Endometrial microvascular endothelial cells (primary cell): ENCODE results near the gene ARFRP1. TPM values are rescaled to one million over a fixed set of nuclear protein-coding genes. Genes with fewer than 3 reads are reported as not detected.
"Not testable (repeated sequence)": the region's sequence is repeated elsewhere in the genome, so short reads cannot be mapped to it uniquely, and the experiment has no call there.

Experiments used
- in situ Hi-C: cut with HindIII; loops from 2 replicates; pipeline ENCODE4 v1.10.0; 2017; ENCODE audit warnings: low sequenced_read_pairs, low pct_unique_long_range_greater_than_20kb; ENCODE audit errors: inconsistent ontology term
- total RNA-seq: library from RNA; depleted of rRNA; stranded (reverse); fragments of >200 nt; gene quantifications from one replicate; pipeline ENCODE4 v1.2.3, GENCODE V29; 2015; ENCODE audit errors: inconsistent ontology term

The ARFRP1 gene
- total RNA-seq, 1 donor from 2014 or later, result 55.7 TPM

- in situ Hi-C loops, result no loop called here
Measured at GRCh38 chr20:63685269-63686026, 22.3 kb downstream of the ARFRP1 start.

GRCh38 chr20:63682384-63683139 is 25.2 kb downstream of the ARFRP1 start:
- in situ Hi-C loops, result no loop called here

GRCh38 chr20:63681609-63682142 is 26.1 kb downstream of the ARFRP1 start:
- in situ Hi-C loops, result no loop called here

GRCh38 chr20:63680857-63681608 is 26.7 kb downstream of the ARFRP1 start:
- in situ Hi-C loops, result no loop called here

- in situ Hi-C loops, result no loop called here
Measured at GRCh38 chr20:63680427-63680826, 27.3 kb downstream of the ARFRP1 start.

DNA sequence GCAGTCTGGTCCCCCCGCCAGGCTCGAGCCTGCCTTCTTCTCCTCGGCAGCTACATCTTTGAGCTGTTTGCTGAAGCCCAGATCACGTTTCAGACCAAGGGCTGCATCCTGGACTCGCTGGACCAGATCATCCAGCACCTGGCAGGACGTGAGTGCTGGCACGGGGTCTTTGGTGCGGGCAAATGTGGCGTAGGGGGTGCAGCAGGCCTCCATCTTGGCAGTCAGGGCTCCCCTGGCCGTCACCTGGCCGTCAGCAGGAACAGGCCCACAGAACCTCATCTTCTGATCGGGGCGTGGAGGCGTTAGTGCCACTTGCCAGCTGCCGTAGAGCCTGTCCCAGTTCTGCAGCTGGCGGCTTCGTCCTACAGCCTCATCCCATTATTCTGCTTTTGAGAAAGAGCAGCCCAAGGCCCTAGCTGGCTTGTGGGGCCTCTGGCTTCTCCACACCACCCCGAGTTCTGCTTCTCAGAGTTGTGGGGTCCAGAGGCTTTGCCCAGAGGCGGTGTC is 27.9 kb downstream of the ARFRP1 start:
- in situ Hi-C loops, result no loop called here

- in situ Hi-C loops, result no loop called here
Measured at GRCh38 chr20:63678667-63679465, 28.9 kb downstream of the ARFRP1 start.

DNA sequence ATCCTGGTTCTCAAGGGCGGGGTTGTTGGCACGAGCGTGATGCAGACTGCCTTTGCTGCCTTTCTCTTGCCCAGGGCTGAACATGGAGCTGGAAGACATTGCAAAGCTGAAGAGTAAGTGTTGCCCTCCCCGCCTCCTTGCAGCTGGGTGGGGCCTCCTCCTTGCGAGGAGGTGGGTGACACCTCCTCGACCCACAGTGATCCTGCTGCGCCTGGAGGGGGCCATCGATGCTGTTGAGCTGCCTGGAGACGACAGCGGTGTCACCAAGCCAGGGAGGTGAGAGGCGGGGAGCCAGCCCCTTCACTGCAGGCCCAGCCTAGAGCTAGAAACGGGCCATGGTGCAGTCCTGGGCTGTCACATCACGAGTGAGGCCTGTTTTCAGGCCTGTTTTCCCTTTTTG is 29.7 kb downstream of the ARFRP1 start:
- in situ Hi-C loops, result no loop called here

DNA sequence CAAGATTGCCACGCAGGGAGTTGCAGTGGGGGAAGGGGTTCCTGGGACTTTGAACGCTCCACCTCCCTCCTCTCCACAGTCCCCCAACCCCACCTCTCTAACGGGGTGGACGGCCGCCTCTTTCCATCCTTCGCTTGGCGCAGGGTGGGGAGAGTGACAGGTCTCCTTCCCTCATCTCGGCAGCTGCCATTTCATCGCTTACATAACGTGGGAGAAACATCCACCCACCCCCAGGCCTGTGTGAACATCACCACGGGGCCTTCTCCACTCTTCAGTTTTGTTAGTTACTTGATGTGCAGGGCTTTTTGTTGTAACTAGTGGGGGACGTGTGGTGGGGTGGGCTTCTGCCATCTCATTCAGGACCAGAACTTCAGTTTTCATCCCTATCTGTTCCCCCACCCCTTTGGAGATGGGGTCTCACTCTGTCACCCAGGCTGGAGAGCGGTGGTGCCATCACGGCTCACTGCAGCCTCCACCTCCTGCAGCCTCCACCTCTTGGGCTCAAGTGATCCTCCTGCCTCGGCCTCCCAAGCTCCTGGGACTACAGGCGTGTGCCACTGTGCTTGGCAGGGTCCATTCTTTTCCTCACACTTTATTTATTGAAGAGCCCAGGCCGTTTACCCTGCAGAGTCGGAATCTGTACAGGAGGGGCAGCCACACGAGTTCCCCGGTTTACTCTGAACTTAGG is 32.0 kb downstream of the ARFRP1 start:
- in situ Hi-C loops, result no loop called here

- in situ Hi-C loops, result no loop called here
Measured at GRCh38 chr20:63673951-63674350, 33.8 kb downstream of the ARFRP1 start.

DNA sequence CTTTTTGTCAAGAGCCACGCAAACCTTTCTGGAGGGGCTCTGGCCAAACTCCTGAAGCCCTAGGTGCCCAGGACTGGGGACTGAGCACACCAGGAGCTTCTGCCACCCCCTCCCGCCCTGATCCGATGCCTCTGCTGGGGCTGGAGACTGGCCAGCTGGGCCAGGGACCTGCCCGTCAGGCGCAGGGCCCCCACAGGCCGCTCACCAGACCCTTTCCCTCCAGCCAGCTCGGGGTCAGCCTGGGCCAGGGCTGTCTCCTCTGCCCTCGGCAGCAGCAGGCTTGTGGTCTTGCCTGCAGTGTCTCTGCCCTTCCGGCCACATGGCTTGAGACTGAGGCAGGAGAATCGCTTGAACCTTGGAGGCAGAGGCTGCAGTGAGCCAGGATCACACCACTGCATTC is 35.1 kb downstream of the ARFRP1 start:
- in situ Hi-C loops, result no loop called here

GRCh38 chr20:63671695-63672094 is 36.1 kb downstream of the ARFRP1 start:
- in situ Hi-C loops, result not testable (repeated sequence)

- in situ Hi-C loops, result no loop called here
Measured at GRCh38 chr20:63668351-63668750, 39.4 kb downstream of the ARFRP1 start.

GRCh38 chr20:63667858-63668257 is 39.9 kb downstream of the ARFRP1 start:
- in situ Hi-C loops, result no loop called here

DNA sequence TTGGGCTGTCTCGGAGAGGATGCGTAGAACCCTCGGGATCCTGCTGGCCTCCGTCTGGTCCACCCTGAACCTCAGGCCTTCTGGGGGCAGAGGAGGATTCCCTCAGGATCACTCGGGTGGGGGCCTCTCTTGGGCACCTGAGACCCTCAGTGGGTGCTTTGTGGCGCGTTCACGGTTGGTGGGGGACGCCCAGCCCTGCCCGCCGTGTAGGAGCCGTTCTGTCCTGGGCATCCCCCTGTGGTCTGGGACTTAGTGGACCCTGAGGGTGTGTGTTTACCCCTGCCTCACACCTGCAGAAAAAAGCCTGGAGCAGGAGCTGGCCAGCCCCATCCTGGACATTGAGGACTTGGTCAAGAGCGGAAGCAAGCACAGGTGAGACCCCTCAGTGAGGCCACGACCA is 42.1 kb downstream of the ARFRP1 start:
- in situ Hi-C loops, result no loop called here

DNA sequence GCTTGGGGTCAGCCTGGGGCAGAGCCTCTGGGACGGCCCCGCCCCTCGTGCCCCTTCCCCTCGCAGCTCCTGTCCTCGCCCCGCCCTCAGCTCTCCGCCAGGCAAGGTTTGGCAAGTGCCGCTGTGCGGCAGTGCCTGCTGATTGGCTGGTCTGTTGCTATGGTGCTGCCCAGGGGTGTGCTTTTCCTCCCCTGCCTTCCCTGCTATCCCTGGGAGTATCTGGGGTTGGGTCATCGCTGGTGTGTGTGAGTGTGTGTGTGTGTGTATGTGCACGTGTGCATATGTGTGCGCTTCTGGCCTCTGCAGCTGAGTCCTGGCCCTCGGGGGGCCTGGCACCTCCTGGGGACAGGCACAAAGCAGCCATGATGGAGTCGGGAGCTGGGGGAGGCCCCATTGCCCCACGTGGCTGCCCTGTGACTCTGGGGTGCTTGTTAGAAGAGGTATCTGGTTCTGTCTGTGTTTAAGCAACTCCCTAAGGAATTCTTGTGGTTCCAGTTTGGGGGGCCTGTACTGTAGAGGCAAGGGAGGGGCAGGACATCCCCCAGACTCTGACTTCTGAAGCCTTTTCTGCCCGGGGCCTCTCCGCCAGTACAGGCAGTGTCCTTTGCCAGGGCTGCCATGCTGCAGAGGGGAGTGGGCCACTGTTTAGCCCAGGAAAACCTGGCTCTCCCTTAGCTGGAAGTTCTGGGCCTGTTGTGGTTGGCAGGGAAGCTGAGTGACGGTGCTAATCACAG is 42.7 kb downstream of the ARFRP1 start:
- in situ Hi-C loops, result no loop called here

DNA sequence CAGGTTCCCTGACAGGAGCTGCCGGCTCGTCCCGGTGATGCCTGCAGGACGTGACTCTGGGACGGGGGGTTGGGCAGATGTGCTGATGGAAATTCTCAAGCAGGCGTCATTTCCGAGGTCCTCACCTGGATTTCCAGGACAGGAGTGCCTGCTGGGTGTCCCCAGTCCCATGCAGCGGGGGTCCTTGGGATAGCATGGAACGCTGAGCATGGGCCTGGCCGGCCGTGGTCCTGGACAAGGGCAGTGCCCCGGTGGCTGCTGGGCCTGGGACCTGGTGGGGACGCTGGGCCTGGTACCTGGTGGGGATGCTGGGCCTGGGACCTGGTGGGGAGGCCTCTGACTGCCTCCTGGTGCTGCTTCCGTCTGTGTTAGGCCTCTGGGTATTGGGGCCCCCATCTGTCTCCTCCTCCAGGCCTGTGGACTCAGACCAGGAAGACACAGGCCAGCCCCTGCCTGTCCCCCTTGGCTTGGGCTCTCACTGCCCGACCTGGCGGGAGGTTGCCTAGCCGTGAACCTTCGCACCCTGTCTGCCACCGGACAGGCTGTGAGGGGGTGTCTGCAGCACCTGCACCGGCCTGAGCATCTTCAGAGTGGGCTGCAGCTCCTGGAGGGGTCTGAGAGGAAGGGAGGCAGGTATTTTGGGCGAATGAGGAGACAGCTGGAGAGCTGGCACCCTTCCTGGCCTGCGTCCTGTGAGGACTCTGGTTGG is 43.5 kb downstream of the ARFRP1 start:
- in situ Hi-C loops, result no loop called here
